Measurements from ENCODE around the gene TMEM182. TPM values are rescaled to one million over a fixed set of nuclear protein-coding genes. Genes with fewer than 3 reads are reported as not detected.

The TMEM182 gene
- total and polyA plus RNA-seq, 9 of the 15 experiments (the other 6 are each of a cell fraction or from before 2014, with no cell fraction given), result 5.2 to 11.4 (median 7.5) TPM

DNA sequence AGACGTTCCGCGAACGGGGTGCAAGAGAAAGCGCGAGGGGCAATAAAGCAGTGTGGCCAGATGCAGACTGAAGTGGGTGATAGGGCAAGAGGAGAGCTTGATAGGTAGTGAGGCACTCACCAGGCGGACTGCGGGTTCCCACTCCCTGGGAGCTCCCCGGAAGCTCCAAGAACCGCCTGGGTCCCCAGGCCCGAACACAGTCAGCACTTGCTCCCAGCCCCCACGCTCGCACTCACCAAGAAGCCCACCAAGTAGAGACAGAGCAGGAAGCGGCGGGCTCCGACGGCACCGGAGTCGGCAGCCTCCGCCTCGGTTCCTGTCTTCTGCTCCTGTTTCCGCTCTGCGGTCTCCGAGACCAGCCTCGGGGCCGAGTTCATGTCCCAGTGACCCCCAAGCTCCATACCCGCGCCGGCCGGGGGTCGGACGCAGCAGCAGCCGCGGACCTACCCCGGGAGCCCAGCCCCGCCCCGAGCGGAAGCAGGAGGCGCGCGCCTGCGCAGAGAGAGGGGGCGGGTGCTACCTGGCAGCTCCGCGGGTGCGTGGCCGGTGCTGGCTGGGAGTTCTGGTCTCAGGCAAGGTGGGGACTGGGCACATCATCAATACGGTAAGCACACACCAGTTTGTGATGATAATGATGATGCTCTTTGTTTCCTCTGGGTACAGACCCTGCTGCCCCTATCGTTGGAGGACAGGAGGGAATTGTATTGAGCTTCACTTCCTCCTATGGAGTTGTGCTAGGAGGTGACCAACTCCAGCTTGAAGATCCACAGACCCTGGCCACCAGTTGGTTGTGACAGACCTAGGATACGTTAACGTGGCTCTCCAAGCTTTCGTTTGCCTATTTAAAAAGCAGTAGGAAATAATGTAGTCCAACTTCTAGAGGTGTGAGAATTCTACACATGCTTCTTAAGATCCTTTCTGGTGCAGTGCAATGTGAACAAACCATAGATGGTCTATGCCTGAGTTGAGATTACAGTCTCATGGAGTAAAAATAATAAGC lies 25.1 kb upstream of the TMEM182 start (continued):
- TF ChIP-seq MBD1 (CRISPR knock-in tag; IDR thresholded peaks at IDR 0.05) (no peak), ASH1L (IDR thresholded peaks at IDR 0.05; ENCODE audit: borderline replicate concordance, low read depth, partially characterized antibody) (no peak), SMARCB1 (IDR thresholded peaks at IDR 0.05; ENCODE audit: insufficient read length, low read depth) (peak; percentile 37), SMC3 (conservative IDR thresholded peaks at IDR 0.05; ENCODE audit: insufficient read depth, low read depth, low read length) (no peak), MAZ (CRISPR knock-in tag; conservative IDR thresholded peaks at IDR 0.05 in 1 of 2, IDR thresholded peaks at IDR 0.05 in 1 of 2) (peak; percentile 84 to 92), ZNF280B (CRISPR knock-in tag; IDR thresholded peaks at IDR 0.05) (no peak), ZNF512 (tag; IDR thresholded peaks at IDR 0.05) (no peak), ZNF639 (CRISPR knock-in tag; conservative IDR thresholded peaks at IDR 0.05 in 1 of 2, IDR thresholded peaks at IDR 0.05 in 1 of 2) (no peak), RNF219 (CRISPR knock-in tag; IDR thresholded peaks at IDR 0.05) (no peak), NCOR1 (IDR thresholded peaks at IDR 0.05) (no peak), TRIM24 (IDR thresholded peaks at IDR 0.05) (no peak), CBFA2T2 (conservative IDR thresholded peaks at IDR 0.05) (no peak), ZNF23 (CRISPR knock-in tag; IDR thresholded peaks at IDR 0.05) (no peak), FOXJ3 (CRISPR knock-in tag; IDR thresholded peaks at IDR 0.05) (no peak), XRCC4 (IDR thresholded peaks at IDR 0.05; ENCODE audit: extremely low read depth, insufficient read depth, insufficient read length) (no peak), FOXM1 (IDR thresholded peaks at IDR 0.05; ENCODE audit: low read depth) (no peak), FOXM1 (CRISPR knock-in tag; IDR thresholded peaks at IDR 0.05; ENCODE audit: low read depth) (no peak), RNF2 (IDR thresholded peaks at IDR 0.05) (no peak)

Data from K562 (cell line).